ENCODE measurements around the gene GAST.

Gene GAST

DNA sequence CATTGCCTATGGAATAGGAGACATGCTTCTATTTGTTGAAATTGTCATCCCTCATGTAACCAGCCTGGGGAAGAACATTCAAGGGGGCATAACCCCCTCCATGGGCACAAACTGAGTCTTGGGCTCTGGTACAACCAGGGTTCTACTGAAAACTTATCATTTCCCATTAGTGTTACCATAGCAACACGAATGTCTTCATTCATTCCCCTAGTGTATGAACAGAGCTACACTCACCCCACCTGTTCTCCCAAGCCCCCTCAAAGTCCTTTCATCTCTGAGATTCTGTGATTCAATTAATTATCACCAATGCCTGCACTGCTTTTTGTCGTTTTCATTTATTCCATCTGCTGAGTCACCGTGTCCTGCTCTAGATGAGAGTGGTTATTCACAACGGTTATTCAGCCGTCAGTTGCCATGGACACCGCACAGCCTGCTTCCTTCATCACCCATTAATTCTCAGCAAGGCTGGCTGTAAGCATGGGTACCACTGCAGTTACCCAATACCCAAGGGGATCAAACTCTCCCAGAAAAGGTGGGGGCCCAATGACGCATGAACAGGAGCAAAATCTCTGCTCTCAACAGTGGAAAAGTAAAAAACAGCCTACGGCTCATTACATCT, 1.6 kb upstream of the GAST start:
- no peak for DNase-seq (ENCODE audit: low read depth)

DNA sequence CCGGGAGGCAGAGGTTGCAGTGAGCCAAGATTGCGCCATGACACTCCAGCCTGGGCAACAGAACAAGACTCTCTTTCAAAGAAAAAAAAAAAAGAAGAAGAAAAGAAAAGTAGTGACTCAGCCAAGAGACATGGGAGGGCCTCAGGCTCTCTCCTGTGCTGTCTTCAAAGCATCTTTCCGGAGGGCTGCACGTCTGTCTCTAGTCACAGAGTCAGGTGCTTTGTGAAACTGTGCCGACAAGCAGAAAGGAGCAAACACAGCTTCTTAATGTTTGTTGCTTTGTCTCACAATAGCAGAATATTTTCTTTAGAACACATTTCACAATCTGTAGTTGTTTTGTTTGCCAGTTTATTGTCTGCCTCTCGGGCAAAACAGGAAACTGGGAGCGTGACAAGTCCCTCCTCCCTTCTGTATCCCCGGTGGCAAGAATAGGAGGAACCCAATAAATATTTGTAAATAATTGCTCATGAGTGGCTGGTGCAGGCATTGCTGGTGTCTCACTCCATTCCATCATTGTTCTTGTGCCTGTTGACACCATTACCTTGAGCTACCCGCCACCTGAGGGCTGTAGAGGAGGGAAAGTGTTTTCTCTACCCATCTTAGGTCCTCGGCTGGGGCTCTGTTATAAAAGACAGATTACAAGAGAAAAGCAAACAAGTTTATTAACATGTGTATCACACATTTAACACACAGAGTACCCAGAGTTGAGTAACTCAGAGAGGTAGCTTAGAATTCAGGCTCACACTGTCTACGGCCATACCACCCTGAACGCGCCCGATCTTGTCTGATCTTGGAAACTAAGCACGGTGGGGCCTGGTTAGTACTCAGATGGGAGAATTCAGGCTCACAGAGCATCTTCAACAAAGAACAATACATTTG, 5.5 kb downstream of the GAST start:
- no peak for DNase-seq (ENCODE audit: low read depth)

DNA sequence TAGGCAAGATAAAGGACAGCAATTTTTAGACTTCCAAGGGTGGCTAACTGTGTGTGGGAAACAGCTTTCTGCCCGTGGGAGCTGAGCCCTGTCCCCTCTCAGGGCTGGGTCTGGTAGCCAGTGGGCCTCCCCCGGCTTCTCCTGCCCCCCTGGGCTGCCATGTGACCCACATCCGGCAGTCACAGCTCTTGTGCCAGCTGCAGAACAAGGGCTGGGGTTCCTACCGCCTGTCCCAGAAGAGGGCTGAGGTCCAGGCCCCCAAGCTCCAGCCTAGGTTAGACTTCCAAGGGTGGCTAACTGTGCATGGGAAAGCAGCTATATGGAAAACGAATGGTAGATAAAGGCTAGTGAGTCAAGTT, 6.1 kb downstream of the GAST start:
- DNase-seq (ENCODE audit: low read depth), result no peak

DNA sequence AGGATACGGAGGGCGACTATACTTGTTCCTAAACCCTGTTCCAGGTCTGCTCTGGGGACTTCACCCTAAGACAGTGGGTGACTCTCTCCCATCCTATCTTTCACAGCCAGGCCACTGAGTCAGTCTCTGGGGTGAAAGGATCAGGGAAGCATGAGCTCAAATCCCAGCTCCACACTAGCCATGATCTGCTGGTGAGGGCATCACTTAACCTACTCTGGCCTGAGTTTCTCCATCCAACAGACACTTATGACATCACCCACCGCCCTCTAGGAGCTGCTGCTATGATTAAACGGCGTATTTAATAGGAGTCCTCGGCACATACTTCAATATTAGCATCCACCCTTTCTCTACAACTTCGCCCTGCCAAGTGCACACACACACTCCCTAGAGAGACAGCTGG, 10.1 kb downstream of the GAST start:
- no peak for DNase-seq (ENCODE audit: low read depth)

DNA sequence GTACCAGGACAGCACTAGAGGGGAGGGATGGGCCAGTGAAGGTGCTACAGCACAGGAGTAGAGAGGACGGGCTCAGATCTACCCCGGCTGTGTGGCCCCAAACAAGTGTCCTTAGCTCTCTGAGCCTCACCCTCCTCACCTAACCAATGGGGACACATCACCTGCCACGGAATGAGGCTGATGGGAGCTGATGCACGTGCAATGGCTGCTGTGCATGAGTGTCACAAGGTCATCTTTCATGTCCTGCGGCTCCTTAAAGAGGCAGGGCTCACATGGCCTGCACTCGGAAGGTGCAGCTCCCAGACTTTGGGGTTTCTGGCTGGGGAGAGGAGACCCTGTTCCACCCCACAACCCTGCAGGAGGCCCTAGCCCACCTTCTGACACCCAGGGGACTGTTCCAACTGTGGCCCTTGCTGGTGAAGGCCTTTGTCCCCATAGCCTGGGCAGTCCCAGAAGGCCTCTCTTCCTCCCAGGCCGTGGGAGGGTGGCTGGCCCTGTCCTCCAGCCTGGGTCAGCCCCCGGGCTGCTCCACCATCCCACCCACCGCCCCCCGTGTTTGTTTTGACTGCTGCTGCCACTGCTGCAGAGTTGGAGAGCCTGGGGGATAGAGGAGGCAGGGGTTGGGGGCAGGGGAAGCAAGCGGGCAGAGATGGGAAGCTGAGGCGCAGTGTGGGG, 11.8 kb downstream of the GAST start:
- DNase-seq (ENCODE audit: low read depth), result no peak

DNA sequence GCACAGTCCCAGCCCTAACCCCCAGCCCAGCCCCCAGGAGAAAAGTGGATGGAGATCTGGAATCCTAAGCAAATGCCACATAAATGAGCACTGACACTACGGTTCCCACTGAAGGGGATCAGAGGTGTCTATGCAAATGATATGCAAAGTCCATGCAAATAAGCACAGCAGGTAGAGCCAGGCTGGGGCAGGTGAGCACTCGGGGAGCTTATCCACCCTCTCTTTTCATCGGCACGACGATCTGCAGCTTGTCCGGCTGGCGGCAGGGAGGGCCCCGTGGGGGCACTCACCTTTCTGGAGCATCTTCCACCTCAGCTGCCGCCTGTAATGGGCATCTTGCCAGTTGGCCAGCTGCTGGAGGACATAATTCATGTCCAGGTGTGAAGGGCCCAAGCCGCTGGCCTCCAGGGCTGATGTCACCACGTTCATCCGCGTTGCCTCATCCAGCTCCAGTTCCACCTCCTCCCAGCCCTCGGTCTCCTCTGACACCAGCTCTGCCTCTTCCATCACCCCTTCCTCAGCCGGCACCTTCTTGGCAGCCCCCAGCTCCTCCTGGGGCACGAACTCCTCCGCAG, 12.4 kb downstream of the GAST start:
- DNase-seq (ENCODE audit: low read depth), result no peak

DNA sequence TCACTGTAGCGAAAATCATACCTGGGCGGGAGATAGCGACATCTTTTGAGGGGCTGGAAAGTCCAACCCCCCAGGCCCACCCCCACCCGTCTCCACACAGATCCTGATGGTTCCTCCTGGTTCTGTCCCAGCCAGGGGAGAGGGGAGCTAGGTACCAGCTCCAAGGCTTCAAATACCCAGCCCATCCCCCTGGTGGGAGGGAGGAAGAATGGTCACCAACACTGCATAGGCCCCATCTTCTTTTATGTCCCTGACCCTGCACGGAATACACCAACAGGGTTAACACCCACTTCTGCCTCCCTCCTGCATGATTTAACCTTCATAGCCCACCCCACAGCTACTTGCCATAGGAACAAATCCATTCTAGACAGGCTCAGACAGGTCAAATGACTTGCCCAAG, 13.0 kb downstream of the GAST start:
- DNase-seq (ENCODE audit: low read depth), result no peak

DNA sequence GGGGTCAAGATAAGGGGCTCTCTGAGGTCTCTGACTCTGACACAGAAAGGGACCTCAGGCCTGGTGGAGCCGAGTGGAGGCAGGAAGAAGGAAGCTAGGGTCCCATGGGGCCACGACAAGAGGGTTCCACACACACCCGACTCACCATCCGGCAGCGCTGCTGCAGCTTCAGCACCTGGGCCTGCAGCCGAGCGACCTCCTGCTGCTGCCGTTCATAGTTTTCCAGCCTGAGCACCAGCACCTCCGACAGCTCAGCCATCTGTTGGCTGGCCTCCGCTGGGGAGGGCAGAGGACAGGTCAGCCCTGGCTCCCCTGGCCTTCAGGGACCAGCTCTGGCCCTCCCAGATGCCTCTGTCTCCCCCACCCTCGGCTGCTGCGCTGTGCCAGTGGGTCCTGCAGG, 15.9 kb downstream of the GAST start:
- DNase-seq (ENCODE audit: low read depth), result no peak

DNA sequence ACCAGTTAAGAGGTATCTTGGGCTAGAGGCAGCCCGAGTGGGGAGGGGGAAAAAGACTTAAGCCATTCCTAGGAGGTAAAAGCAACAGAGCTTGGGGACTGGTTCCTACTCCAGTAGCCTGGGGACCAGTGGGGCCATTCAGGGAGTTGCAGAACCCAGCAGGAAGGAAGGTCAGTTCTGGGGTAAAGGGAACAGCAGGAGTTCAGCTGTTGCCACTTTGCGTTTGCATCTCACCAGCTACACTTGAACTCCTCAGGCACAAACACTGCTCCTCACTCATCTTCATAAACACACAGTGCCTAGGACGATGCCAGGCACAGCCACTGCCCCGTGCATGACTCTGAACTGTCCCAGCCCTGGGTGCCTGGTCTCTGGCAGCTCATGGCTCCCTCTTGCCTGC, 18.3 kb downstream of the GAST start:
- DNase-seq (ENCODE audit: low read depth), result no peak

DNA sequence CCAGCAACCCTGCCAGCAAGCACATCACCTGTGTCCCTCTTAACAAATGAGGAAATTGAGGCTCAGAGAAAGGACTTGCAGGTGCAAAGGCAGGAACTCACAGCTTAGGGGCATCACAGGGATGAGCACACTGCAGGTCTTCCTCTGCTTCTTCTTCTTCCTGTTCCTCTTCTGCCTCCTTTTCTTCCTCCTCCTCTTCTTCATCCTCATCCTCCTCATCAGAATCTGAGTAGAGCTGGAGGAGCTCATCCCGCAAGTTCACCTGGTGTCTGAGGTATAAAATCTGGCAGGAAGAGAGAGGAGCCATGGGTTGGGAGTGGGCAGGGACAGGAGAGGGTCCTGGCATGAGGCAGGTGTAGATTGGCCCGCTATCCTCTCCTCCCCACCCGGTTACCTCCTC, 19.7 kb downstream of the GAST start:
- DNase-seq (ENCODE audit: low read depth), result no peak

DNA sequence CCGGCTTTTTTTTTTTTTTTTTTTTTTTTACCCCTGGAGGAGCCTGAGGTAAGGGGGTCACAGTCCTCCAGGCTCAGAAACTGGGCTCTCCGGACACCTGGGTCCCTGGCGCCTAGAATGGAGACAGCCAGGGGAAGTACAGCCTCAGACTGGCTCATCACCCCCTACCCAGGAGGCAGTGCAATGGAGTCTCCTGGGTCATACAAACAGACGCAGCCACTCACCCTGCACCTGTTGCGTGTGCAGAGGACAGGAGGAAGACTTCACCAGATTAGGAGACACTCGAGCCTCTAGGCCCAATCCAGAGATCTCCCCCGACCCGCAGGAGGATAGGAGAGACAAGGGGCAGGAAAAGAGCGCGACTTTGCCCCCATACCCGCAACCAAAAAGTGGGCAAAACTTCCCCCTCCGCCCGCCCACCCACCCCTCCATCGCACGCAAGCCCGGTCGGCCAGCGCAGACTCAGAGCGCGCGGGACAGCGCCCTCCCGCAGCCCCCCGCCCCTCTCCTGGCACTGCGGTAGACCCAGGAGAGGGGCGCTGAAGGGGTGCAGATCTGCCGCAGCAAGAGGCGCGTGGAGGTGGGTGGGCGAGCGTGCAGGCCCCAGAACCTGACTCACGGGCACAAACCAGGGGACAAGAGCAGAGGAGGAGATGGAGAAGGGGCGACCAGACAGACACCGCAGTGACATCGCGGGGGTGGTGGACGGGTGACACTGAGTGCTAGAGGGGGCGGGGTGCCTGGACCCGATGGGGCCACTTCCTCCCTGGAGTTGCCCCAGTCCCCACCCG, 21.4 kb downstream of the GAST start:
- no peak for DNase-seq (ENCODE audit: low read depth)

DNA sequence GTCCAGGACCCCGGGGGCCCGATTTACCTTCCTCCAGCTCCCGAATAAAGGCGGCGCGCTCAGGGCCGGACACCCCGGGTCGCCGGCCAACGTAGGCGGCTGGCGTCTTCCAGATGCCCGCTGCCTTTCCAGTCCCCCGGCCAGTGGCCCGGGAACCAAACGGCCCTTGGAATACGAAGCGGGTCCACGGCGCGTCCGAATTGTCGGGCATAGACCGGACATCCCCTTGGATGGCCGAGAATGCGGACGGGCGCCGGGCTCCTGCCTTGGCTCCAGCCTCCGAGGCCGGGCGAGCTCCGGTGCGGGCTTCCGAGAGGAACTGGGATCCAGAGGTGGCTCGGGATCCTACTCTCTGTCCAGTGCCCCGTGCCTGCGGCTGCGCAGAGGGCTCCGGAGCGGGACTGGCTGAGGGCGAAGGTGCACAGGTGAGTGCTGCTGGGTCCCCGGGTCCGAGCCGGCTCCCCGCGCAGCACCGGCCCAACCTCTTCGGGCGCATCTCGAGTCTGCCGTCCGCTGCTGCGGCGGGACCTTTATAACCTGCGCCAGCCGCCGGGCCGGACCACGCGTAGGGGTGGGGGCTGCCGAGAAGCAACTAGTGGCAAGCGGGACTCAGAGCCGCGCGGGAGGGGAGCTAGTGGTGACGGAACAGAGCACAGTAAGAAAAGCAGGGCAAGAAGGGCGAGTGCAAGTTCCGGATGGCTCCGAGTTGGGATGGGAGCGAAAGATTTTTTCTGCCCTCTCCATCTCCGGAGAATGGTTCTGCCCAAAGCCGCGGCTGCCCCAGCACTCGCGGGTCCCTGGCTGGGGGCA, 22.2 kb downstream of the GAST start, which contains the start of gene HAP1:
Gene HAP1 (minus strand): TSS at position 505 of the 810 bp plus-strand sequence. CDS start 9 bp downstream, at position 496.
- DNase-seq (ENCODE audit: low read depth), result no peak

DNA sequence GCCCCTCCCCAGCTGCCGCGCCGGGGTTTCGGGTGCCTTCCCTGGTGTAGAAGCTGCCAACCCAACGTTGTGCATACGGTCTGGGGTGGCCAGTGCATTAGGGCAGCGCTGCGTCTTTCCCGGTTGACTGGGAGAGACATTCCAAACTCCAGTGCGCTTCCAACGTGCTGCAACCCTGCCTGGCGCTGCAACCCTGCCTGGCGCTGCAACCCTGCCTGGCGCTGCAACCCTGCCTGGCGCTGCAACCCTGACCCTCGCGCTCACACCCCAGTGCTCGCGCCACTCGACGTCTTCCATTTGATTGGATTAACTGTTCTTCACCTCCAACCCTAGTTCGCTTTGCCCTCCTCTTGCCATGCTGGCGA, 22.8 kb downstream of the GAST start:
- DNase-seq (ENCODE audit: low read depth), result no peak

DNA sequence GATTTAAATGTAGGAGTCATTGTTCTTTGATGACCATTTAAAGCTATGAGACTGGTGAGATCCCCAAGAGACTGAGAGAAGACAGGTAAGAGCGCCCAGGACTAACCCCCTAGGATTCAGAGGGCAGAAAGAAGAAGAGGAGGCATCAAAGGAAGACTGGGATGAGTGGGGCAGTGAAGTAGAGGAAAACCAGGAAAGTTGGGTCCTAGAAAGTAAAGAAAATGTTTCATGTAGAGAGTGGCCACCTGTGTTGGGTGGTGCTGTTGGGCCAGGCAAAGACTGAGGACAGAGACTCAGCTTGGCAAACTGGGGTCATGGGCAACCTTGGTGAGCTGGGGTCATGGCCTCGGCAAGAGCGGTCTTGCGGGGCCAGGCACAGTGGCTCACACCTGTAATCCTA, 23.6 kb downstream of the GAST start:
- no peak for DNase-seq (ENCODE audit: low read depth)

DNA sequence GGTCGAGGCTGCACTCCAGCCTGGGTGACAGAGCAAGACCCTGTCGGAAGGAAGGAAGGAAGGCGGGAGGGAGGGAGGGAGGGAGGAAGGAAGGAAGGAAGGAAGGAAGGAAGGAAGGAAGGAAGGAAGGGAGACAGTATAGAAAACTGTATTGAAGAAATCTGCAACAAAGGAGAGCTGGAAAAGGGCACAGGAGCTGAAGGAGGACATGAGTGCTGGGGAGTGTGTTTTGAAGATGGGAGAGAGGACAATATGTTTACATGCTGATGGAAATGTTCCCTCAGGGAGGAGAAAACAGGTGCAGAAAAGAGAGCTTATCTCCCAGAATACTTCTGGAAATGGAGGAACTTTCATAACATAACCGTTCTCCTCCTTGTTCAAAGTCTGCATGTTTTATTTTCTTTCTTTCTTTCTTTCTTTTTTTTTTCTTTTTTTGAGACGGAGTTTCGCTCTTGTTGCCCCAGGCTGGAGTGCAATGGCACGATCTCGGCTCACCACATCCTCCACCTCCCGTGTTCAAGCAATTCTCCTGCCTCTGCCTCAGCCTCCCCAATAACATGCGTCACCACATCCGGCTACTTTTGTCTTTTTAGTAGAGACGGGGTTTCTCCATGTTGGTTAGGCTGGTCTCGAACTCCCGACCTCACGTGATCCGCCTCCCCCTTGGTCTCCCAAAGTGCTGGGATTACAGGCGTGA, 25.0 kb downstream of the GAST start:
- no peak for DNase-seq (ENCODE audit: low read depth)

DNA sequence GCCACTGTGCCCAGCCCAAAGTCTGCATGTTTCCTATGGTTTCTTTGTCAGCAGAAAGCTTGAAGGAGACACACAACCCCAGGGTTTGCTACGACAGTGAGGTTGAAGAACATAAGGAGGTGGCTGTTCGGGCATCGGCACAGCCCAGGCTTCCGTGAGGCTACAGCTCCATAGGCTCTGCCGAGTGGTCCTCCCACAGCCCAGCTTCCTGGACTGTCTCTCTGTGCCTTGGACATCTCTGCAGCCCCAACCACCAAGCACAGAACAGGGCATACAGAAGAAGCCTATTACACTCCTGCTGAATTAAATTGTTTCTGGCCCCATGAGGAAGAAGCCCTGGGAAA, 25.5 kb downstream of the GAST start:
- no peak for DNase-seq (ENCODE audit: low read depth)

DNA sequence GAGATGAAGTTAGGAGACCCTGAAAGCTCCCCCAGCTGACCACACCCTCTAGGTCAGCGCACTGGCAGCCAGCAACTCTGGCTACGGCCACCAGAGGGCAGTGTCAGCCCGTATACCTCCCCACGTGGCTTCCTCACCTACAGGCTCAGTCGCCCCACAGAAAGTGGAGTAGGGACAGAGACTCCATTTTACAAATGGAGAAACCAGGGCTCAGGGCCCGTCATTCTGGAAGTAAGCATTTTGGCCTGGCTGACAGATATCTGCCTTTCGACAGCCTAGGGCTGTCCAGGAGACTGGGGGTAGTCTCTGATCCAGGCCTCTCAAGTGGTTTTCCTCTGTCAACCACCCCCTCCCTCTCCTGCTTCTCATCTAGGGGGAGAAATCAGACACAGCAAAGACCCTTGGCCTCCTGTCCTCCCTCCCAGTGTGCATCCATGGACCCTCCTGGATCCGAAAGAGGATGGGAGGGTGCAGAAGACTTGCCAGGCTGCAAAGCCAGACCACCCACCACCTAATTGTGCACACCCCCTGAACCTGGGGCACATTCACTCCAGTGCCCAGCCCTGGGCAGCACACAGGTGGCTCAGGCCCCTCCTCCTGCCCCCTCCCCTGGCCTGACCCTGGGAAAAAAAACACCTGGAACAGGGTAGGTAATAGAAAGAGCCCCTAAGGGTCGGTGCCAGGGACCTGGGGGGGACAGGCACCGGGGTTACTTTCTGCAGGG, 26.1 kb downstream of the GAST start:
- DNase-seq (ENCODE audit: low read depth), result peak; percentile 39

DNA sequence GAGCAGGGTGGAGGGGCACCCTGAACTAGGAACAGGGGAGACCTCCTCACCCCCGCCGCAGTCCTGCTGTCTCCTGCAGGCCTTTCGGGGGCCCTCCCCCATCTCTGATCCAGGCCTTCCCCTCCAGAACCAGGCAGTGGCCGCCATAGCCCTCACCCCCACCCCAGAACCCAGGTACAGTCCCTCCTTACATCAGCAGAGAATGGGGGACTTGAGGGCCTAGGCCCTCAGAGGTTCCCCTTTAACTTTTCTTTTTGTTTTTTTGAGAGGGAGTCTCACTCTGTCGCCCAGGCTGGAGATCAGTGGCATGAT, 26.6 kb downstream of the GAST start:
- DNase-seq (ENCODE audit: low read depth), result no peak

DNA sequence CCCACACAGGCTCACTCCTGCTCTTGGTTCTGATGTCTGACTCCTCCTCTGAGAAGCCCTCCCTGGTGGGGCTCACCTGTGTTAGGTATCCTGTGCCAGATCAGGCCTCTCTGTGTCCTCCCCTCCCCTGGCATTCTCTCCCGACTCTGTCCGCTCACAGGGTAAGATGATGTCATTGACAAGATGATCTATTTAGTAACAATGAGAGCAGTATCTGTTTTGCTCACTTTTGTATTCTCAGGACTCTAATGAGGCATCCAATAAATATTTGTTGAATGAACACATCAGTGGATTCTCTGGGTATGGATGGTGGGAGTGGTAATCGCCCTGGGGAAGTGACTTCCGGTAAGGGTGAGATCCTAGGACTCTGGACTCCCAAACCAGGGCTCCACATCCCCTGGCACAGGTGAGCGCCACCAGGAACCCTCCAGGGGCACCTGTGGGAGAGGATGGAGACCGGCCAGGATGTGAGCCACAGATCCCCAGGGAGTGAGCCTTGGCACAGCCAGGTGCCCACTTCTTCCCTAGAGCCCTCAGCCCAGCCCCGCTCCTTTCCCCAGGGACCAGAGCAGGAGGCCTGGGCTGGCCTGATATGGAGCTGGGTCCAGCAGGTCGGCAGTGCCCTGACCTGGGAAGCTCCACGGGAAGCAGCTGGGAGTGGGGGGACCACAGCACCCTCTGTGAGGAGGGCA, 27.7 kb downstream of the GAST start:
- peak; percentile 29 for DNase-seq (ENCODE audit: low read depth)

DNA sequence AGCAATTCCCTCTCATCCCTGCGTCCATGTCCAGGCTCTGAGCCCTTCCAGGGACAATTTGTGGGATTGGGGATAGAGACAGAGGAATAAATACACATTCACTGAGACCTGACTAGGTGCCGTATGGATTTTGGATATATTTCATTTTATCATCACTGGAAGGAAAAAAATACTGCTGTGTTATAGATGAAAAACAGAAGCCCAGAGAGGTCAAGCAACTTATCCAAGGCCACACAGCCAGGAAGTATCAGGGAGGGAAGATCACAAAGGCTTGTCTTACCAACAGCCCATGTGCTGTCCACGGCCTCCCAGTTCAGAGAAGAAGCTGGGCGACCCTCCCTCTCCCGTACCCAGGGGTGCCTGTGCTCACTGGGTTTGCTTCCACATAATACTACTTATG, 28.4 kb downstream of the GAST start:
- no peak for DNase-seq (ENCODE audit: low read depth)
